ENCODE data around the gene SH3RF3. TPM values are rescaled to one million over a fixed set of nuclear protein-coding genes. Genes with fewer than 3 reads are reported as not detected.
A peak's percentile ranks its signal among the peaks of the same experiment; 100 is the strongest.

SH3RF3 gene
- total RNA-seq, 1 donor: 0.54 TPM

DNA sequence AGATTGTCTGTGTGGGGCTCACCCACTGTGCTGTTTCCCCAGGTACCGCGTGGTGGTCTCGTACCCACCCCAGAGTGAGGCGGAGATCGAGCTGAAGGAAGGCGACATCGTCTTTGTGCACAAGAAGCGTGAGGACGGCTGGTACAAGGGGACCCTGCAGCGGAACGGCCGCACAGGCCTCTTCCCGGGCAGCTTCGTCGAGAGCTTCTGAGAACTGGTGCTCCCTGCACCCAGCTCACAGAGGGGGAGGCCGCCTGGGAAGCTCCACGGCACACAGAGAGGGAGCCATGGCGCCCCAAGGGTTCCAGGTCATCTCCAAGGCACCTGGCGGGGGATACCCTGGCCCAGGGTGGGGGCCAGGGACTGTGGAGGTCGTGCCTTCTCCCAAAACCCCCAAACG, 372.5 kb downstream of the SH3RF3 start:
- DNase-seq (ENCODE audit: low read depth in 2 of 3, low spot score in 2 of 3): no peak

DNA sequence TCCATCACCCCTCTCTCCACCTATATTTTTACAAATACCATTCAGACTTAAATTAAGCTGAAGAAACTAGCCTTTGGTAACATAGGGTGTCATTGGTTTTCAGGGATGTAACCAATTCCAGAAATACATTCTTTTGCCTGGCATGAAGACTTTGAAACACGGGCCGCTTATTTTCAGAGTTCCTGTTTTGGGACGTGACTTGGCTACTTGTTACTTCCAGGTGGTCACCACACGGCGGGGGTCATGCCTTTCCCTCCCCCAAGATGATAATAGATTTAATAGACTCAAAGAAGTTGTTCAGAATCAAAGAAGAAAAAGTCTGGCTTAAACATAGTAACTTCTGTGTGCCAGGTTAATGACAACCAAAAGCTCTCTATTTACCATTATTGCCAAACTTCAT, 374.2 kb downstream of the SH3RF3 start:
- DNase-seq (ENCODE audit: low read depth in 2 of 3, low spot score in 2 of 3): no peak

DNA sequence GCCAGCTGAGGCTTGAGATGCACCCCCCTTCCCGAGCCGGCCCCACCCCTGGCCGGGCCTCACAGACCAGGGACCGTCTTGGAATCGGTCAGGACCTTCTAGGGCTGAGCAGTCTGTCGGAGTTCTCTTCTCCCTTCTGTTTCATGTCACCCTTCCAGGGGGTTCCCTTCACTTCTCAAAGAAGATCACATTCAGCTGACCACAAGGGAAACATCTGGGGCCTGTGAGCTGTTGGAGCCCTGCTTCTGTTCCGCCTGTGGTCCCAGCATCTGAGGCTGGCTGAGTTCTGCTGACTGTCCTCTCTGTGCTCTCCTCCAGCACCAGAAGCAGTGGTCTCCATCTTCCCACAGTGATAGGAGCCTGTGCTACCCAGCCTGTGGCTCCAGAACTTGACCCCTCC, 378.2 kb downstream of the SH3RF3 start:
- DNase-seq (ENCODE audit: low read depth in 2 of 3, low spot score in 2 of 3): peak in 2 of 3 donors; percentile 89 to 97

DNA sequence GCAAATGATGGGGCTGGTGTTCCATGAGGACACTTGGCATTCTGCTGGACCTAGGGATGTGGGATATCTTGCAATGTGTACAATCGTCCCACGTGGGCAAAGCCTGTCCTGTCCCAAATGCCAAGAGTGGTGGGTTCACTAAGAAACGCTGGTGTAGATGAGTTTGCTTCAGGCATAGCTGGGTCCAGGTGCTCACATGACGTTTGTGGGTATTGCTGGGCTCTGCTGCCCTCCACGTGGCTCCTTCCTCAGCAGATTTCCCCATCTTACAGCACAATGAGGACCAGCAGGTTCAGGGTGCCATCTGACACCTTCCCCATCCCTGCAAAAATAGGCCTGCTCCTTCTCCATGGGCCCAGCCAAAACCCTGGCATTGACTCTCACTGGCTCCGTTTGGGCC, 378.8 kb downstream of the SH3RF3 start:
- DNase-seq (ENCODE audit: low read depth in 2 of 3, low spot score in 2 of 3): no peak

DNA sequence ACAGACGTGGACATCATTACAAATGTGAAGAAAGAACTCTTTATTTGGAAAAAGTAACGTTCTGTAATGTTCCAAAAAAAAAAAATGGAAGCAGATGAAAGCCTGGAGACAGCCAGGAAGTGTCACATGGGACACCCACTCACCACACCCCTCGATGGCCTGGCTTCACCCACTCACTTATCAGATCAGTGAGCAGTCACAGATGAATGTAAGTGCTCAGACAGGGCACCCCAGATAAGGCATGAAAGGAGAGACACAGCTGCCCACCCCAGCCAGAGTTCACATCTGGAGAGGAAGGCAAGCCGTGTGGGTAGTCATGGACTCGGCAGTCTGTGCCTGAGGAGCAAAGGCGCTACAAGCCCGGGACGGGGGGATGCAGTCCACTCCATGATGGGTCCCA, 379.6 kb downstream of the SH3RF3 start:
- no peak for DNase-seq (ENCODE audit: low read depth in 2 of 3, low spot score in 2 of 3)

DNA sequence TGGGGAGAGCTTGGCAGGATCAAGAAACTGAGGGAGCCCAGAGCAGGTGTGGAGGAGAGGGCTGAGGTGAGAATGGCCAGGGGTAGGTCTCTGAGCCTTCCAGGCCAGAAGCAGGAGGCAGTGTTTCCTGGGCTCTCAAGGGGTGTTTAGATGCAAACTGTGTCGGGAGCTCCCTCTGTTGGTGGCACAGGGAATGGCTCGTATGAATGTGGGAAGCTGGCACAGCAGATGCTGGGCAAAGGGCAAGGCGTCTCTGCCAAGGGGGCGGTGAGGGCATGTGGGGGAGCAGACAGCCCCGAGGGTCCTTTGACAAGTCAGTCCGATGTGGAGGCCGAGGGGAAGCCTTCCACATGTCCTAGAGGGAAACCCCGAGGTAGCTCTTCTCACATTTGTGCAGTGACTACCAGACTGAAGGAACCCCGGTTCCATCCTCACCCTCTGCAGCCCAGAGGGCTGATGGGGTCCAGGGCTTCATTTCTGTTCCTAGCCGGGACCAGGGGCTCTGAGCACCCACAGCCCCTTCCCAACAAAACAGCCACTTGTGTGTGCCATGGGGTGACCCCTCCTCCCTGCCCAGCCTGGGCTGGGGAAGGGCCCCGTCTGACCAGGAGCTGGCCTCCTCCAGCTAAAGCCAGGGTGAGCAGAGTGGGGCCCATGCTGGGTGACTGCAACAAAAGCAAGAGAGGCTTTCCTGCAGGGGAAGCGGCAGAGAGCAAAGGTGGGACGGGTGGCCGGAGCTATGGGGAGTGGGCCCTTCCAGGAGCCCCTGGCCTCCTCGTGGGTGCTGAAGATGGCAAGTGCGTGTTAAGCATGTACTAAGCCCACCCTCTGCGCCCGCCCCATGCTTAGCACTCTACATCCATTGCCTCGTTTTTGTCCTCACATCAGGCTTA, 381.4 kb downstream of the SH3RF3 start:
- peak; percentile 50 to 86 (median 72) for DNase-seq (ENCODE audit: low read depth in 2 of 3, low spot score in 2 of 3)

DNA sequence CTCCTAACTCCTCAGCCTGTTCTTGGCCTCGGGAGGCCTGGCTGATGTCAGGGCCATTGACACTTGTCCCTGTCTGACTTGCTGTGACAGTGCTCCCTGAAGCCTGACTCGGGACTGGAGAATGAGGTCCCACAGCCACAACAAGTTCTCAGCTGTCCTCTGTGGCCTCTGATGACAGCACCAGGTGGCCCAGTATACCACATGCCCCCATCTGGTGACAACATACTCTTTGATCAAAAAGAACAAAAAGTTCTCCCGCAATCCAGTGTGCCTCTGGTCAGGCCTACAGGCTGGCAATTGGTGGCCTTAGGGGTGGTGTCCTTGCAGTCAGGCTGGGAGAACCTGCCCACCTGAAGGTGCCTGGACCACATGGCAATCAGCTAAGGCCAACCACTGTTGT, 382.2 kb downstream of the SH3RF3 start:
- no peak for DNase-seq (ENCODE audit: low read depth in 2 of 3, low spot score in 2 of 3)

DNA sequence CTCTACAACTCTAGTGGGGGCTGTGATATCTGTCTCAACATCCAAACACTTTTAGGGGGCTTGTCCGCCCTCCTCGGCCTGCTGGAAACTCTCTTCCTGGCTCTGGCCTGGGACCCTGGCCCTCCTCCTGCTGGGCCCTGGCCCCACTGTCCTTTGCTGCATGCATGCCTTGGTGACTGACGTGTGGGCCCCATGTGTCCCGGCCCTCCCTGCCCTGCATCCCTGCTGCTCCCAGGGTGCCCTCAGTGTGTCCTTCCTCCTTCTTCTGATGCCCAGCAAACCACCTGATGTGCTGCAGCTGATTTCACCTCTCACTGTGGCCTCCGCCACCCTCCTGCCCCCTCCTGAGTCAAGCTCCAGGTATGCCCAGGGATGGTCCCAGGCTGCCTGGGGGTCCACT, 383.1 kb downstream of the SH3RF3 start:
- DNase-seq (ENCODE audit: low read depth in 2 of 3, low spot score in 2 of 3): no peak

DNA sequence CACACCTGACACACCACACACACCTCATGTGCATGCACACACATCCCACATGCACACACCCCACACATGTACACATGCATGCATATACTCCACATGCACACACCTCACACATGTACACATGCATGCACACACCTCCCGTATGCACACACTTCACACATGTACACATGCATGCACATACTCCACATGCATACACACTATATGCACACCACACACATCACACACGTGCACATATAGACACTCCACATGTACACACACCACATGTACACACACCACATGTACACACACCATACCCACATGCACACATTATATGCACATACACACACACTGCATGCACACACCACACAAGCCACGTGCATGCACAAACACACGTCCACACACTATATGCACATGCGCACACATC, 384.2 kb downstream of the SH3RF3 start:
- DNase-seq (ENCODE audit: low read depth in 2 of 3, low spot score in 2 of 3): no peak

DNA sequence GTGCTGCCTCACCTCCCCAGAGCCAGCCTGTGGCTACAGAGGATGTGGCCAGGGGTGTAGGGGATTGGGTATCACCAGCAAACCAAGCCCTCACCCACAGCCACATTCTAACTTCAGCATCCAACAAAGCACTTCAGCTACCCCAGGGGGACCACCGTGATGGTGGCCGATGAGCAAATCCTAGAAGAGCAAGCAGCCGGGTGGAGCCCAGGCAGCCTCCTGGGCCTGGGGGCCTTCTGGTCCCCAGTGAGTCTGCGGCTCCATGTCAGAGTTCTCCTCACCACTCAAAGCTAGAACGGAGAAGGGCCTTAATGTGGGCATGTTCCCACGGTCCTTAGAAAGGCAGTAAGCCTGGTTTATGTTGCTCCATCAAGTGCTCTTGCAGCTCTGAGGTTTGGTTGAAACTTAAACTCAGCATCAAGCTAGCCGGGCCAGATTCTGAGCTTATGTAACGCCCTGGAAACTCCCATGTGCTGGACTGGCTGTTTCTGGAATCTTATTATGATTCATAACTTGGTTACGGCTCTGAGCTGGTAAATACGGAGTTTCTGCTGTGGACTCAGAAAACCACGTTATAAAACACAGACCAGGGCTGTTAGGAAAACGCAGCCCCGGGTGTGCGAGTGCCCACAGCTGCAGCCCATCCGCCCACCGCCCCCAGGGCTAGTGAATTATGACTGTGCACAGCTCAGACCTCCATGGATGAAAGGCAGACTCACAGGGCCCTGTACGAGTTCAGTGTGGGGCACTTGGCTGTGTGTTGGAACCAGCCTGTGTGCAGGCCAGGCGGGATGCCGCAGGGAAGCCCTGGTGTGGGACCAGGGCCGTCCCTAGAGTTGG, 385.0 kb downstream of the SH3RF3 start:
- DNase-seq (ENCODE audit: low read depth in 2 of 3, low spot score in 2 of 3): no peak

DNA sequence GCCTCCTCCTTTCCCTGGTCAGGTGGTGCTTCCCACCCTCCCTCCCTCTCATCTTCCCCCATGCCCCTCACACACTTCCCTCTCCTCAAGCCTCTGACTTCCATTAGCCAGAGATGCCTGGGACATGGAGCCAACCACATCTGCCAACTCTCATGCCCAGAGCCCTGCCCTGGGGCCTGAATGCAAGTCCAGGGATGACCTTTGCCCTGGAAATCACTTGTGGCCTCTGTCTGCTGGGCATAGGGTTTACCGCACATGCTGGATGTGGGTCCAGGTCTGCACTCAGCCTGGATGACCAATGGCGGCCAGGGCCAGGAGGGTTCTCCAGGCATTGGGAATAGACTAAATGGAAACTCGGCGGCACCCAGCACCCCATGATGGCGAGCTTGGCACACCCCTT, 385.9 kb downstream of the SH3RF3 start:
- DNase-seq (ENCODE audit: low read depth in 2 of 3, low spot score in 2 of 3): no peak

DNA sequence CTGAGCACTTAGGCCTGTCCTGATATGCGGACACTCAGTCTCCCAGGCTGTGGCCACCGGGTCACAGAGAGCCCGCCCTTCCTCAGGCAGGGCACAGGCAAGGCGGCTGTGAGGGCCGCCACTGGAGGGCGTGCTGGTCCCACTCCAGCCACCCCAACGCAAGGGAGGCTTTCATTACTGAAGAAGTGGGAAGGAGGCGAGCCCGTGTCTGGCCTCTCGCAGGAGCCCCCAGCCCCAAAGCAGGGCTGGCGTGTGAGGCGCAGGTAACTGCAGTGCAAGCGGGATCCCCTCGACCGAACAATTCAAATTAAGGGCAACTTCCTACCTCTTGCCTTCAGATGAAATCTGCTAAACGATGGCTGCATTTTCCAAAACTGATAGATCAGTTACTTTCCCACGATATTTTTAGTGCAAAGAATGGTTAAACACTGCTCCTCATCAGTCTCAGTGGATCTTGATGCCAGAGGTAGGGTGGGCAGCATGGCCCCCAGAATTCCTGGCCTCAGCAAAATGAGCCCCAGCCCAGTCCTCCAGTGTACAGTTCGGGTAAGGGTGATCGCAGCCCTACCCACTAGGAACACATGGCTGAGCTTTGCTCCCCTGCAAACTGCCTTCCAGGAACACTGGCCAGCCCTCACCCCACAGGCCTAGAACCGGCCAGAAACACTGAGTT, 387.6 kb downstream of the SH3RF3 start:
- peak in 2 of 3 donors; percentile 20 to 41 for DNase-seq (ENCODE audit: low read depth in 2 of 3, low spot score in 2 of 3)

DNA sequence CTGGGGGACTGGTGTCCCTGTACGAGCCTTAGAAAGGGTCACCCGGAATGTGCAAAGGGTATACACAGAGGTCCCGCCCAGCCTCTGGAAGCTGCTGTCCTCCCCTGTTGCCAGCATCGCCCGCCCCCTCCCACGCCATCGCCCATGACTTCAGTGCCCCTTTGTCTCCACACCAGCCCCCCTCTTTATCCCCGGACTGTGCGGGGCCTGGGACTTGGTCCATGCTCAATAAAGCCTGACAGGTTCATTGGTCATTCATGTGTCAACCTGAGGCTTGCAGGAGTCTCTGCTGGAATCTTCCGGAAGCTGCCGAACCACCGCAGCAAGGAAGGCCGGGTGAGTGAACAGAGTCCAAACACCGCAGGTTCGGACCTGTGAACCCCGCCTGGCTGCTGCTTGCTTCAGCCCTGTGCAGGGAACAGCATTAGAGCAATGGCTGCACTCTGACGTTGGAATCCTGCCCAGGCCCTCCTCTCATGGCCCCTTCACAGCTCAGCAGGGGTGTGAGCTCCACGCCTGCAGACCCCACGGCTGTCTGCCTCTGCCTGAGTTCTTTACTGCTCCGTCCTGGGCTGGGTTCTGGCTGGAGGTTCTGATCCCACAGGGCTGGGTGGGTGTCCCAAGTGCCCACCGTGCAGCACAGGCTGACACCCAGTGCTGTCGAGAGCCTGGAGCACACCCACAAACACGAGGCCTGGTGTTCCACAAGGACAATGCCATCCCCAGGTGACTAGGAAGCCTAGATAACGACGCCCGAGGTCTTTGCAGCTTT, 388.3 kb downstream of the SH3RF3 start:
- DNase-seq (ENCODE audit: low read depth in 2 of 3, low spot score in 2 of 3): no peak

DNA sequence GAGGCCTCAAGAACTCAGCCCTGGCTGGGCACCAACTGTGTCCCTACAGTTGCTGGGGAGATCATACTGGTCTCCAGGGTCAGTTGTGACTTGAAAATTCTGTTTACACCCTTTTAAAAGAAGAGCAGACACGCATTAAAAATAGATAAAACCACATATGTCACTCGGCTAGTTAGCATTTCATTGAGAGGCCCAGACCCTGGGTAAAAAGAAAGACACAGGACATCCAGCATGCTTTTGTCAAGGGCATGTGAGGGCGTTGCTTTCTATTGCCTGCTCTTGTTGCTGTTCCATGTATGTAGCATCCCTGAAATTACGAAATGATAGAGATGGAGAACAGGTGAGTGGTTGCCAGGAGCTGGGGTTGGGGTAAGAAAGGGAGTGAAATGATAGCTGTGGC, 390.5 kb downstream of the SH3RF3 start:
- DNase-seq (ENCODE audit: low read depth in 2 of 3, low spot score in 2 of 3): no peak

DNA sequence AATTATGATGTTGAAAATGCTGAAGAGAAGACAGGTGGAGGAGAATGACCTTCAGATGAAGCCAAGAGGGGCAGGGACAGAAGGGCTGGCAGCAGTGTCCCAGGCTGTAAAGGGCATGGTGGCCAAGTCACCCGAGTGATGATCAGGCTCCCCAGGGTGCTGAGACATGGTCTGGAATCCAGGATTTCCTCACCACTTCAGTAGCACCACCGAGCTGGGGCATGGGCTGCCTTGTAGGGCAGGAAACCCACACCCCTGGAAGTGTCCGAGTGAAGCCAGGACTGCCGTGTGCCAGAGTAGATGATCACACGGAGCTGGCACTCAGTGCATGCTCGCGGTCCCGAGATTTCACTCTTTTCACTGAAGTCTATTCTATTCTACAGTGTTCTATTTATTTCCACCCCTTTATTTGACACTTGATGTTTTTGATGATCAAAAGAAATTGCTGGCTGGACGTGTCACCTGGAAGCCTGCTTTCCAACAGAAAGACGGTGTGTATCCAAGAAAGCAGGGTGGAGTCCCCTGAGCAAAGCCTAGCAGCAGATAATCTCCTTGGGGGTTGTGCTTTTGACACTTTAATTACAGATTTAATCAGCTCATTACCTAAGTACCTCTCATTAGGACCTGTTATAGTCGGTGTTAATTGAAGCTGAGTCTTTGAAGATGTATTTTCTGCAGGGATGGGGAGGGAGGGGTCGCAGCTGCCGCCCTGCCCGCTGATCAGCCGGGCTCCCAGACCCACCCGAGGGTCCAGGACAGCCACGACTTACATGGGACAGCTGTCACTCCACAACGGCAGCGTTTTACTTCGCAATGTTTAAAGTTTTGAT, 392.4 kb downstream of the SH3RF3 start:
- DNase-seq (ENCODE audit: low read depth in 2 of 3, low spot score in 2 of 3): no peak

DNA sequence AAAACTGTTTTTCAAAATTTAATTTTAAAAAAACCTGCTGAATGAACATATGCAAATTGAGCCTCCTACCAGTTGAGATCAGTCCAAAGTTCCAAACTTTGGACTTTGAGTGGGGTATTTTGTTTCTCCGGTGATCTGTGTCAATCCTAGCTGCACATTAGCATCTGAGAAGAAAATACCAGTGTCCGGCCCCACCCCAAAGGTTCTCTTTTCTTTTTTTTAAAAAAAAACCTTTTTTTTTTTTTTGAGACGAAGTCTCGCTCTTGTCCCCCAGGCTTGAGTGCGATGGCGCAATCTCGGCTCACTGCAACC, 393.0 kb downstream of the SH3RF3 start:
- DNase-seq (ENCODE audit: low read depth in 2 of 3, low spot score in 2 of 3): no peak

DNA sequence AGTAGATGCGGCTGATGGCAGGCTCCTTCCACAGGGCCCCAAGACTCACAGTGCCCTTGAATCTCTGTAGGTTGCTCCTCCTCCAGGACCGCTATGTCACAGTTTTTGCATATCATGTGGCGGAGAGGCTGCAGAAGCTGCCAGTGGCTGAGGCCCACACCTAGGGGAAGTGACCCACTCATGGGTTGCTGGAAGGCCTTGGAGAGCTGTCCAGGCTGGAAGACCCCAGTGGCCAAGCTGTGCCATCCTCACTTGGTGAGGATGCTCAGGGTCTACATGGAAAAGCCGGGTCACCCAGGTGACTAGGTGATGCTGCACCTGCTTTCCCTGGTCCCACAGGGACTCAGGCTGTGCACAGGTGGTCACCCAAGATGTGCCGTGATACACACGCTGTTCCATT, 394.1 kb downstream of the SH3RF3 start:
- no peak for DNase-seq (ENCODE audit: low read depth in 2 of 3, low spot score in 2 of 3)

DNA sequence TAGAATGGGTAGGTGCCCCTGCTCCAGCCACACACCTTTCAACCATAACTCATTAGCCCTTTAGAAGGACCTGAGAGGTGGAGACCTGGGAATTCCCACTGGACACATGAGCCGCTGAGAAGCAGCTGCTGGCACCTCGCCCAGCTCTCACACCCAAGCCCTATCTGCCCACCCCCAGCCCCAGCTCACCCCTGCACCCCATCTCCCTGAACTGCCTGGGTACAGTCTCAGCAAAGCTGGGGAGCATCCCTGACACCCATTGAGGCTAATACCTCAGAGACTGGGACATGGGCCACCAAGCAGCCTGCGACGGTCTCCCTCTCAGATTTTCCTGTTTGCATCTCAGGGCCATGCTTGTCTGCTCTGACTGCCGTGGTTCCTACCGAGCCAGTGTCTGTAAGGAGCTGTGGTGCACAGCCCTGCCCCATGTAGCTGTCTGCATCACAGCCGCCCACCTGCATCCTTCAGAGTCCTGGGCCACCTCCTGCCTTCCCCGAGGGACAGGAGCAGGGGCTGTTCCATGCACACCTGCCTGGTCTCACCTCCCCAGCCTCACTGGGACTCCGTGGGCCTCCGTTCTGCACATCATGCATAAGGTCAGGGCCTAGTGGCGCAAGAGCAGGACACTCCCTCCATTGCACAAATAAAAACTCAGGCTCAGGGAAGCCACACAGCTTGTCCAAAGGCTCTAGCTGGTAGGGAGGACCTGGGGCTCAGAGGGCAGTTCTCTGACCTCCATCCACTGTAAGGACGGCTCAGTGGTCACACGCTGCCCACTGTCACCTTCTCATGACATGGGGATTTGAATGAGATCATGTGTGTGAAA, 394.7 kb downstream of the SH3RF3 start:
- no peak for DNase-seq (ENCODE audit: low read depth in 2 of 3, low spot score in 2 of 3)

DNA sequence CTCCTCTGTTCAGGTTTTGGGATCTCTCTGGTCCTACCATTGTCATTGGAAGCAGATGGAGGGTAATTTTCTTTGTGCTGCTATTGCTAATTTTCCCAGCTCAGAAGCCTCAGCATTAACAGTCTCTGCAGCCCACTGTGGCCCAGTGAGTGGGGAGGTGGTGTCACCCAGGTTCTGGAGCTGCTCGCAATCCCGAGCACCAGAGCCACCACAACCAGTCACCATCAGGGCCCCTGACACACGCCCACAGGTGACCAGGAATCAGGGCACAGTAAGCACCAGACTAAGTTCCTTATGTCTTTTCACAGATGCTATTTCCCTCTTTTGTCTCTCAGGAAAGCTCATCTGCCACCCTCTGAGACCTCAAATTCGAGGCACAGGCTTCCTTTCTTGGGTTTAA, 396.8 kb downstream of the SH3RF3 start:
- no peak for DNase-seq (ENCODE audit: low read depth in 2 of 3, low spot score in 2 of 3)
